Measurements from ENCODE around the gene PRLR.

PRLR gene

DNA sequence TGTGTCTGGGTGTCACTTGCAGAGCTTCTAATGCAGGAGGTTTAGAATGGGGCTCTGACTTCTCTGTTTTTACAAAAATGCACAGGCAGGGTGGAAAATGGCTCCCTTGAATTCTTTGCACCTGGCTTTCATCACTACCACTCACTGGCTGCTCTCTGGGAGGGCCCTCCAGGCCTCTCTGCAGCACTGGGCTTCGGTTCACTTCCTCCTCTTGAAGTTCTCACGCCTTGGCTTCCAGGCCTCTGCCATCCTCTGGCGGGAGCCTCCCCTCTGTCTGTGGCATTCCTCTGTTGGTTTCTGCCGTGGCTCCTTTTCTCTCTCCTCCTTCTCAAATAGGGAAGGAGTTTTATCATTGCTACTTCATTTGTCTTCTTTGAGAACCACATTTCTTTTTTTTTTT, 2.8 kb upstream of the PRLR start:
- no peak for DNase-seq

GRCh38 chr5:35232124-35232523, 1.8 kb upstream of the PRLR start:
- no peak for DNase-seq

DNA sequence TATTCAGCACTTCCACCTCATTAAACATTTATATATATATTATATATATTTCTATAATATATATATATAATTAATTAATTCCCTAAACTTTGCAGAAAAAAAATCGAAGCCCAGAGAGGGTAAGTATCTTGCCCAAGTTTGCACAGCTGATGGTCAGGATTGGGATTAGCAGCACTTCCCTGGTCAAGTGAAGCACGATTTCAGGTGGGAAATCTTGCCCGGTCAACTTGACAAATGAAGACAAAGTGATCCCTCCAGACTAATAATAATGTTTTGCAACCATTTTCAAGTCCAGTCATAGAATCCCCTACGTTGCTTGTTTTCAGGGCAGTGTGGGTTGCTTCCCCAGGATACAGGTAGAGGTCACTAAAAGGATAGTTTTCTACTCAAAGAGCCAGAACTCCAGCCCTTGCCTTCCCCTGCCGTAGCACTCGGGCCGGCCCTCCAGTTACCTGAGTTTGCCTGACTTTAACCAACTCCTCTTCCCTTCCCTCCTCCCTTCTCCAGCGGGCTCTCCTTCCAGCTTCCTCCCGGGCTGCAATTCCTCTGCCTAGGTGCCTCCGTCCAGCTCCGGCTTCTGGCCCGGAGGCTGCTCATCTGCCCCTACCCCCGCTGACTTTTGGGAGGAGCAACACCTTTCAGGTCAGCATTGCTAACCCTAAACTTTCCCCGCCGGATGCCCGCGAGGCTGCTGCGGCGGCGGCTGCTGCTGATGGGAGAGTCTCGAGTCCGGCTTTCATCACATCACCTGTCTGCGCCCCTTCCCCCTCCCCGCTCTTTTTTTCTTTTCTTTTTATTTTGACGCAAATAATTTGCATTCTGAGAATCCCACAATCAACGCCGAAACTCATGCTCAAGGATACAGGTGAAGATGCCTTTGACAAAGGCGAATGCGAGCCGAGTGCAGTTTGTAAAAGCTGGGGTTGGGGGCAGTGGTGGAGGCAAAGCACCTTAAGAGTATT, 930 bp downstream of the PRLR start:
- no peak for DNase-seq

GRCh38 chr5:35228310-35228709, 2.0 kb downstream of the PRLR start:
- DNase-seq = no peak

DNA sequence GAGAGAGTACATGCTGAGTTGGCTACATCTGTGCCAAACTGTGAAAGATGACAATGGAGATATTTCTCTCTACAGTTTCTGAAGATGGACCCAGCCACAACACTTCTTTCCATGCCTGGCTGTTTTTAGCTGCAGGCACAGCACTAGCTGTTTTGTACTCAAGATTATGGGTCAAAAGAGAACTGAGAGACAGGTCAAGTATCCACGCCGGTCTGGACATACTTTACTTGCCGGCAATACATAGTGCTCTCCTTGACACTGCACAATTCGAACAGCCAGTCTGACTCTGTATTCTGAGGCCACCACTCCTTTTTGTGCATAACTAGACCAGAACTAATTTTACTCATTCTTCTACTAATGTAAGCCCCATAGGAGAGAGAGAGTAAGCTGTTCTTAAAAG, 2.6 kb downstream of the PRLR start:
- no peak for DNase-seq

- no peak for DNase-seq
Observed at GRCh38 chr5:35223787-35224395, 6.4 kb downstream of the PRLR start.

DNA sequence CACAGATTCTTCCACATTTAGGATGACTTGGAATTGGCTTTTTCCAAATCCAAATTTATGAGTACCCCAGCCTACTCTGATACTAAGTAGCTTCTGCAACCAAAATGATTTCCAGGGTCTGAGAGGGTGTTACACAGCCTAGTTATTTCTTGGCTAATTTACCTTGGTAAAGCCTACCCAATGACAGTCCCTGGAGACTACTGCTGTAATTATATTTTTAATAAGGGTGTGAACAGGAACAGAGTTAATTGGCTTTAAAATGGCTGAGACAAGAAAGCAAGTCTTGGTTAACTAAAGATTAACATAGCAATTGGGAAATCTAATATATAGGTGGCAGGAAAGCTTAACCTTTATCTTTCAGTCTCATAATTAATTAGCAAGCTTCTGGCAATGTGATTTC, 9.3 kb downstream of the PRLR start:
- no peak for DNase-seq

DNA sequence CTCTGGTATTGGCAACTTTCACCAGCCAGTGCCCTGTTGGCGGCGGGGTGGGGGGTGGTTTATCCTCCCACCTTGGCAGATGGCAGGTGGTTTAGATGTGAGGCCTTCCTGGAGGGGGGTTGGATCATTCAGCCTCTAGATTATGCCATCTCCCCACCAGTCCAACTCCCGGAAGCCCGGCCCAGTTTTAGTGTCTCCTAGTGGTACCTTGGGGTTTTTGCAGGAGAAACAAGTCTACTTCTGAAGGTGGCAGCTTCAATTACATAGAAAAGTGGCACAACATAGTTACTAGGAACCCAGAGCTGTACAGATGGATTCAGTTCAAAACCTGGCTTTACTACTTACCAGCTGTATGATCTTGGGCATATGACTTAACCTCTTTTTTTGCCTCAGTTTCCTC, 11.3 kb downstream of the PRLR start:
- no peak for DNase-seq

- no peak for DNase-seq
Observed at GRCh38 chr5:35214051-35214450, 16.2 kb downstream of the PRLR start.

DNA sequence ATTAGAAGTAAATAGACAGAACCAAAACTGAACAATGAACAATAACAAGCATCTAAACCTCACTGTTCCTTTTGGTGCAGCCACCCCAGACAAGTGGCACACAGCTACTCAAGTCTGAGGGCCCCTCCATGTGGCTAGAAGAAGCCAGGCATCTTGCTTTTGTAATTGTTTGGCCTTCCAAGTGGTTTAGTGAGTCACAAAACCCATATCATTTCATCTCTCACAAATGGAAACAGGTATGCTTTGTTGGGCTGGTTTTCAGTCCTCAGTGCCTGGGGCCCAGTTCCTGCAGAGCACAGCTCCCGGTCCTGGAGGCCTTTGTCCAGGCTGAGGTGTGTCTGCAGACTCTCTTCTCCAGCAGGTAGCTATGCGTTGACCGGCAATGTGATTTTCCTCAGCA, 16.7 kb downstream of the PRLR start:
- no peak for DNase-seq

GRCh38 chr5:35212122-35212982, 17.9 kb downstream of the PRLR start:
- DNase-seq = no peak

DNA sequence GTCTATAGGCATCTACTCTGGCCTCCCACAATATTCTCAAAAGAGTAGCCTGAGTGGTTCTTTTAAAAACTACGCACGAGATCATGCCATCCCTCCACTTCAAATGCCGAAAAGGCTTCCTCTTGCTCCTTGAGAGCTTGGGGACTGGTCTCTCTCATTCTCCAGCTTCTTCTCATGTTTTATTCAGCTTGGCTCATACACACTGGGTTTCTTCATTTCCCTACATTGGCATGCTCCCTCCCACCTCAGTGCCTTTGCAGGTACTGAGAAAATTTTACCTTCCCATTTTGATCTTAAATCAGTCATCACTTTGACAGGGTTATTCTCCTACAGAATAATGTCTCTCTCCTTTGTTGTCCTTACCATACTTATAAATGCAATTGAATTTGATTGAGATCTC, 20.4 kb downstream of the PRLR start:
- DNase-seq = no peak

- DNase-seq = no peak
Observed at GRCh38 chr5:35205606-35206005, 24.7 kb downstream of the PRLR start.

DNA sequence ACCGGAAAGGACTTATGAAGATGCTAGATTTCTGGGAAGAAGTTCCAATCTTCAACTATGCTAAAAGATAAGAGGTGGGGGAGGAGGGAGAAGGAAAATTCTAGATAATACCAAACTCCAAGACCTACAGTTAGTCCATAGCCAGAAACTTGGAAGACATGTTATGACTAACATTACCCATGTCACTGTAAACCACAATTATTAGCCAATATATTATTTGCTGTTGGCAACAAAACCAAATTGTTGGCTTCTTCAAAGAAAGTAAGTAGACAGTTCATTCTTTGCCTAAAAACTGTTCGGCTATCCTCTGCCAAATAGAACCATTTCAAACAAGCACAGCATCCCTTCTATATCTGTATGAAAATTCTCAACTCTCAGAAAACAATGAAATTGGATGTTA, 25.1 kb downstream of the PRLR start:
- DNase-seq = no peak

- no peak for DNase-seq
Observed at GRCh38 chr5:35203403-35203802, 26.9 kb downstream of the PRLR start.

- DNase-seq = peak; percentile 16
Observed at GRCh38 chr5:35202319-35203111, 27.8 kb downstream of the PRLR start.

- no peak for DNase-seq
Observed at GRCh38 chr5:35201291-35201690, 29.0 kb downstream of the PRLR start.

DNA sequence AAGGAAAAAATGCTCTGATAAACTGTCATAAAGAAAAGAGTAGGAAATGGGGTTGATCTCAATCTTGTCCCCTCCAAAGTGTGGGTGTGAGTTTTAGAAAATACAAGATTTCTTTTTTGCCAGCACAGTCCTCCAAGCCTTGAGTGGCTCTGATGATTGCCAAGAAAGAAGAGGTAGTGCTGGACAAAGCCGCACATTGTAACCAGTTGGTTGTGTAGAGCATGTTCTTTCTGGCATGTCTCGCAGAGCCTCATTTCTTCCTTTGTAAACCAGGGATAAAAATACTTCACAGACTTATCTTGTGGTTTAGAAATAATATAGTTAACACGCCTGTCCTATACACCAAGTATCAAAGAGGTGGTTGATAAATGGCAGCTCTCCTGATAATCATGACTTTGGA, 30.4 kb downstream of the PRLR start:
- DNase-seq = no peak

- no peak for DNase-seq
Observed at GRCh38 chr5:35198686-35199085, 31.6 kb downstream of the PRLR start.

- DNase-seq = no peak
Observed at GRCh38 chr5:35198075-35198474, 32.2 kb downstream of the PRLR start.

GRCh38 chr5:35197351-35197750, 32.9 kb downstream of the PRLR start:
- DNase-seq = no peak

DNA sequence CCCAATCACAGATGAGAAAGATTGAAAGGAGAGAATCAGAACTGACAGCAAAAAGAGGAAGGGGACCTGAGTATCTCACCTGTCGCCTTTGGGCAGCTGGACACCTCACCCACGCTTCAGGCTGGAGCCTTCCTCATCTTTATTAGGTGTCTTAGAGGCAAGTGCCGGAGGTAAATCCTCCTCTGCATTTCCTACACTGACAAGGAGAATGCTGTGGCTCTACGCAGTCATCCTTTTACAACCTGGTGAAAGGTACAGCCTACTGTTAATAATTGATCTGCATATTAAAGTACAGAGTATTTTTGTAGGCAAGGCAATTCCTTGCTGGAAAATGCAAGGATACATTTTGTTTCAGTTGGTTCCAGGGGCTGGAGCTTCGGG, 34.8 kb downstream of the PRLR start:
- DNase-seq = no peak
